Sigmoid colon (tissue), 4 donors: Measurements from ENCODE around the gene KRIT1.

Source experiments
- EP300 ChIP-seq, 4 donors: sonication (generic); formaldehyde crosslinking; IDR thresholded peaks; one replicate each; pipeline ENCODE4 v1.6.1; 2017; ENCODE audit warnings: antibody characterized with exemption in 4 of 4
- POLR2AphosphoS5 ChIP-seq, 4 donors: sonication (generic); formaldehyde crosslinking; IDR thresholded peaks; one replicate each; pipeline ENCODE4 v1.6.1; 2017; ENCODE audit warnings: antibody characterized with exemption in 4 of 4
- TF ChIP-seq, protein P1 (sequence below), 4 experiments: fragments of 450-650 bp in 3 of 4; fragments of 200-600 bp in 1 of 4; IDR thresholded peaks; one replicate each; pipeline ENCODE4 v1.5.1; 2016 to 2019; ENCODE audit warnings: antibody characterized with exemption in 4 of 4, mild to moderate bottlenecking in 3 of 4, moderate library complexity in 2 of 4

- TF ChIP-seq, protein P1, sequence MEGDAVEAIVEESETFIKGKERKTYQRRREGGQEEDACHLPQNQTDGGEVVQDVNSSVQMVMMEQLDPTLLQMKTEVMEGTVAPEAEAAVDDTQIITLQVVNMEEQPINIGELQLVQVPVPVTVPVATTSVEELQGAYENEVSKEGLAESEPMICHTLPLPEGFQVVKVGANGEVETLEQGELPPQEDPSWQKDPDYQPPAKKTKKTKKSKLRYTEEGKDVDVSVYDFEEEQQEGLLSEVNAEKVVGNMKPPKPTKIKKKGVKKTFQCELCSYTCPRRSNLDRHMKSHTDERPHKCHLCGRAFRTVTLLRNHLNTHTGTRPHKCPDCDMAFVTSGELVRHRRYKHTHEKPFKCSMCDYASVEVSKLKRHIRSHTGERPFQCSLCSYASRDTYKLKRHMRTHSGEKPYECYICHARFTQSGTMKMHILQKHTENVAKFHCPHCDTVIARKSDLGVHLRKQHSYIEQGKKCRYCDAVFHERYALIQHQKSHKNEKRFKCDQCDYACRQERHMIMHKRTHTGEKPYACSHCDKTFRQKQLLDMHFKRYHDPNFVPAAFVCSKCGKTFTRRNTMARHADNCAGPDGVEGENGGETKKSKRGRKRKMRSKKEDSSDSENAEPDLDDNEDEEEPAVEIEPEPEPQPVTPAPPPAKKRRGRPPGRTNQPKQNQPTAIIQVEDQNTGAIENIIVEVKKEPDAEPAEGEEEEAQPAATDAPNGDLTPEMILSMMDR (IDR thresholded peaks at IDR 0.05), result no peak
- no peak for TF ChIP-seq EP300 (IDR thresholded peaks at IDR 0.05)
- no peak for TF ChIP-seq POLR2AphosphoS5 (IDR thresholded peaks at IDR 0.05)
These were observed 14.6 kb upstream of the KRIT1 start for GRCh38 chr7:92260248-92260781.
